Stomach (tissue), 9 donors: ENCODE data around the gene ARHGAP15. TPM values are rescaled to one million over a fixed set of nuclear protein-coding genes. Genes with fewer than 3 reads are reported as not detected.

Experiments
- DNase-seq, 2 donors: peaks; one replicate each; pipeline versions ENCODE4 v3.0.0 to v3.0.0-alpha.2; 2013 to 2019
- H3K27ac ChIP-seq, 5 donors: fragments of 200-600 bp in 4 of 5; sonication (generic) in 4 of 5; one replicate each; pipeline ENCODE4 v1.5.1; 2013 to 2019; ENCODE audit warnings: mild to moderate bottlenecking in 1 of 5, moderate library complexity in 1 of 5
- H3K27me3 ChIP-seq, 3 donors: fragments of 200-600 bp; sonication (generic); one replicate each; pipeline ENCODE4 v1.5.1; 2017 to 2019; ENCODE audit warnings: mixed run types in 1 of 3
- H3K36me3 ChIP-seq, 4 donors: fragments of 200-600 bp; sonication (generic); 1 replicate in 3 of 4; 2 replicates in 1 of 4; pipeline ENCODE4 v1.5.1; 2016 to 2019
- H3K4me1 ChIP-seq, 4 donors: fragments of 200-600 bp; sonication (generic); one replicate each; pipeline ENCODE4 v1.5.1; 2016 to 2019
- H3K4me3 ChIP-seq, 4 donors: fragments of 200-600 bp; sonication (generic) in 3 of 4; one replicate each; pipeline ENCODE4 v1.5.1; 2016 to 2019; ENCODE audit warnings: mild to moderate bottlenecking in 1 of 4
- H3K9me3 ChIP-seq, 4 donors: fragments of 200-600 bp; sonication (generic); one replicate each; pipeline ENCODE4 v1.5.1; 2016 to 2019
- EP300 ChIP-seq: sonication (generic); formaldehyde crosslinking; IDR thresholded peaks from one replicate; pipeline ENCODE4 v1.6.1; 2017; ENCODE audit warnings: antibody characterized with exemption
- POLR2A ChIP-seq, 4 donors: fragments of 450-650 bp; IDR thresholded peaks; one replicate each; pipeline ENCODE4 v1.6.1; 2016; ENCODE audit warnings: antibody characterized with exemption in 4 of 4, control low read depth in 2 of 4, mild to moderate bottlenecking in 1 of 4, moderate library complexity in 1 of 4
- POLR2AphosphoS5 ChIP-seq, 3 donors: sonication (generic); formaldehyde crosslinking; IDR thresholded peaks; one replicate each; pipeline ENCODE4 v1.6.1; 2016; ENCODE audit warnings: antibody characterized with exemption in 3 of 3
- WGBS, 5 donors: extraction: QIAGEN DNeasy Blood & Tissue Kit in 3 of 5; methylation state at CpG; one replicate each; pipeline versions ENCODE4 v1.1.5 to v1.1.7; 2013 to 2018; 5-methylcytosine and 5-hydroxymethylcytosine counted together
- intact Hi-C: fragments of 100-400 bp; cut with DNase I; formaldehyde crosslinking; loops from one replicate; pipeline ENCODE4 v1.15.1; 2023; ENCODE audit warnings: low total_unique reads
- polyA plus RNA-seq, 3 donors: library from polyadenylated mRNA; stranded (reverse); fragments of 200-250 nt; gene quantifications; one replicate each; pipeline ENCODE4 v1.2.3, GENCODE V29; 2013
- total RNA-seq, 5 donors: library from RNA; depleted of rRNA; stranded (reverse); fragments of >200 nt; gene quantifications; one replicate each; pipeline versions ENCODE4 v1.1.0 to v1.2.3, GENCODE V29; 2014 to 2016
- TF ChIP-seq, protein P1 (sequence below), 7 experiments: fragments of 450-650 bp in 4 of 7; fragments of 200-600 bp in 3 of 7; sonication (generic) in 3 of 7; IDR thresholded peaks; one replicate each; pipeline ENCODE4 v1.5.1; 2016 to 2019; ENCODE audit warnings: antibody characterized with exemption in 7 of 7, control low read depth in 2 of 7, mild to moderate bottlenecking in 1 of 7
- donor health status: healthy with polysubstance abuse.
- donor health status: Bipolar disorder and iron deficiency.
- donor health status: healthy.

Gene ARHGAP15
- total and polyA plus RNA-seq, 8 donors = 1.8 to 66.3 (median 6.8) TPM; not detected in 1

GRCh38 chr2:143792602-143793001, 663.4 kb downstream of the ARHGAP15 start:
- Histone ChIP-seq H3K9me3 (no peaks in the 10 kb centered on the region), H3K36me3 (no peaks in the 10 kb centered on the region), H3K4me1 (no peaks in the 10 kb centered on the region), H3K4me3 (no peak overlapping the region), H3K27ac (no peak overlapping the region), H3K27me3 (no peaks in the 10 kb centered on the region)
- intact Hi-C loops = no loop called here
- no peak for TF ChIP-seq EP300
- TF ChIP-seq, protein P1, sequence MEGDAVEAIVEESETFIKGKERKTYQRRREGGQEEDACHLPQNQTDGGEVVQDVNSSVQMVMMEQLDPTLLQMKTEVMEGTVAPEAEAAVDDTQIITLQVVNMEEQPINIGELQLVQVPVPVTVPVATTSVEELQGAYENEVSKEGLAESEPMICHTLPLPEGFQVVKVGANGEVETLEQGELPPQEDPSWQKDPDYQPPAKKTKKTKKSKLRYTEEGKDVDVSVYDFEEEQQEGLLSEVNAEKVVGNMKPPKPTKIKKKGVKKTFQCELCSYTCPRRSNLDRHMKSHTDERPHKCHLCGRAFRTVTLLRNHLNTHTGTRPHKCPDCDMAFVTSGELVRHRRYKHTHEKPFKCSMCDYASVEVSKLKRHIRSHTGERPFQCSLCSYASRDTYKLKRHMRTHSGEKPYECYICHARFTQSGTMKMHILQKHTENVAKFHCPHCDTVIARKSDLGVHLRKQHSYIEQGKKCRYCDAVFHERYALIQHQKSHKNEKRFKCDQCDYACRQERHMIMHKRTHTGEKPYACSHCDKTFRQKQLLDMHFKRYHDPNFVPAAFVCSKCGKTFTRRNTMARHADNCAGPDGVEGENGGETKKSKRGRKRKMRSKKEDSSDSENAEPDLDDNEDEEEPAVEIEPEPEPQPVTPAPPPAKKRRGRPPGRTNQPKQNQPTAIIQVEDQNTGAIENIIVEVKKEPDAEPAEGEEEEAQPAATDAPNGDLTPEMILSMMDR (IDR thresholded peaks at IDR 0.05) = no peak
- 40 to 63% (median 56%) methylated on average over 4 of the region's 4 CpGs for whole genome bisulfite sequencing, 5 donors
- no peak for DNase-seq

- H3K27me3 ChIP-seq = no peaks in the 10 kb centered on the region
- no peak overlapping the region for H3K27ac ChIP-seq
- 90 to 97% (median 95%) methylated on average over 3 of the region's 3 CpGs for WGBS, 5 donors
- H3K4me3 ChIP-seq = no peak overlapping the region
- no peaks in the 10 kb centered on the region for H3K36me3 ChIP-seq
- intact Hi-C loops = no loop called here
- H3K9me3 ChIP-seq = no peaks in the 10 kb centered on the region
- no peaks in the 10 kb centered on the region for H3K4me1 ChIP-seq
- DNase-seq = no peak
- no peak for TF ChIP-seq EP300
- TF ChIP-seq, protein P1 (IDR thresholded peaks at IDR 0.05) = no peak
- no peak for TF ChIP-seq POLR2A (IDR thresholded peaks at IDR 0.05)
- no peak for TF ChIP-seq POLR2AphosphoS5 (IDR thresholded peaks at IDR 0.05)
These were observed 664.2 kb downstream of the ARHGAP15 start for GRCh38 chr2:143793381-143793780.

GRCh38 chr2:143796051-143796450, 666.8 kb downstream of the ARHGAP15 start:
- Histone ChIP-seq H3K36me3 (no peaks in the 10 kb centered on the region), H3K4me3 (no peak overlapping the region), H3K27ac (no peak overlapping the region), H3K4me1 (no peaks in the 10 kb centered on the region), H3K27me3 (no peaks in the 10 kb centered on the region), H3K9me3 (no peaks in the 10 kb centered on the region)
- 91 to 97% (median 93%) methylated on average over 1 of the region's 1 CpG for WGBS, 5 donors
- no peak for DNase-seq
- no peak for TF ChIP-seq POLR2AphosphoS5 (IDR thresholded peaks at IDR 0.05)
- no peak for TF ChIP-seq POLR2A (IDR thresholded peaks at IDR 0.05)
- no peak for TF ChIP-seq EP300
- TF ChIP-seq, protein P1 (IDR thresholded peaks at IDR 0.05) = no peak
- intact Hi-C loops = no loop called here

DNA sequence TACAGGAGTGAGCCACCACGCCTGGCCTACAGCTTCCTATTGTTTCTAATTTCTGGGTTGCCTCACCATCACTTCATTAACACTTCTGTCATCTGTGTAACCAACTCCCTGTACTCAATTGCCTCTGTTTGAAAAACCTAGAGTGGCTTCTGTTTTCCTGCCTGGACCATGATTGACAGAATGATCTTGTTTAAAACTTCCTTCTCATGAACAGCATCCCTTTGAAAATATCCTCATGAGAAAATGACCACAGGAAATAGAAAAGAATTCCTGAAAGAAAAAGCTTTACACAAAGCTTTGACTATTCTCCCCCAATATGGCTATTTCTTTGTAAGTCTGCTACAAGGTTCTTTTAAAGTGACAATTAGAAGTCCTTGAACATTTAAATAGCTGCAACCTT, 672.3 kb downstream of the ARHGAP15 start:
- no peak overlapping the region for H3K27ac ChIP-seq
- H3K36me3 ChIP-seq = no peaks in the 10 kb centered on the region
- WGBS, 5 donors = 79 to 100% (median 94%) methylated on average over 1 of the region's 1 CpG
- no peaks in the 10 kb centered on the region for H3K4me1 ChIP-seq
- DNase-seq = no peak
- no peaks in the 10 kb centered on the region for H3K27me3 ChIP-seq
- intact Hi-C loops = no loop called here
- no peak overlapping the region for H3K4me3 ChIP-seq
- no peak for TF ChIP-seq POLR2AphosphoS5 (IDR thresholded peaks at IDR 0.05)
- no peak for TF ChIP-seq EP300
- TF ChIP-seq, protein P1 (IDR thresholded peaks at IDR 0.05) = no peak
- TF ChIP-seq POLR2A (IDR thresholded peaks at IDR 0.05) = no peak
- no peaks in the 10 kb centered on the region for H3K9me3 ChIP-seq
